Osteoblast (primary cell): ENCODE data around the gene MYO3B. TPM values are rescaled to one million over a fixed set of nuclear protein-coding genes. Genes with fewer than 3 reads are reported as not detected.

ENCODE experiments used
- DNase-seq: peaks from one replicate; pipeline ENCODE4 v3.0.0; 2011; ENCODE audit warnings: low spot score, mixed read lengths; ENCODE audit not compliant: insufficient read length; ENCODE audit errors: missing footprints
- H2AFZ ChIP-seq: 2 replicates; pipeline ENCODE4 v1.6.0; 2011; ENCODE audit warnings: mild to moderate bottlenecking, low read length
- H3K27ac ChIP-seq: 2 replicates; pipeline ENCODE4 v1.5.1; 2011; ENCODE audit warnings: mild to moderate bottlenecking, low read depth, low read length, moderate library complexity
- H3K27me3 ChIP-seq: 2 replicates; pipeline ENCODE4 v1.6.0; 2012; ENCODE audit warnings: mild to moderate bottlenecking, control low read depth, inconsistent platforms, low read length, moderate library complexity; ENCODE audit not compliant: insufficient read depth
- H3K36me3 ChIP-seq: 2 replicates; pipeline ENCODE4 v1.5.1; 2011; ENCODE audit warnings: mild to moderate bottlenecking, low read length, control low read depth, moderate library complexity; ENCODE audit not compliant: insufficient read depth
- H3K4me1 ChIP-seq: 2 replicates; pipeline ENCODE4 v1.5.1; 2011; ENCODE audit warnings: mild to moderate bottlenecking, low read length, control low read depth, moderate library complexity; ENCODE audit not compliant: insufficient read depth
- H3K4me2 ChIP-seq: 2 replicates; pipeline ENCODE4 v1.6.0; 2011; ENCODE audit warnings: mild to moderate bottlenecking, low read length; ENCODE audit not compliant: insufficient read depth
- H3K4me3 ChIP-seq: fragments of 200-600 bp; sonication (generic); 3 replicates; pipeline ENCODE4 v1.5.1; 2012; ENCODE audit warnings: mild to moderate bottlenecking, low read length, inconsistent platforms; ENCODE audit not compliant: insufficient read depth
- H3K79me2 ChIP-seq: 2 replicates; pipeline ENCODE4 v1.6.0; 2012; ENCODE audit warnings: mild to moderate bottlenecking, low read length, control low read depth, inconsistent platforms; ENCODE audit not compliant: insufficient read depth
- H3K9me3 ChIP-seq: 2 replicates; pipeline ENCODE4 v1.5.1; 2011; ENCODE audit warnings: low read depth, low read length, control low read depth
- H4K20me1 ChIP-seq: 2 replicates; pipeline ENCODE4 v1.6.0; 2012; ENCODE audit warnings: mild to moderate bottlenecking, low read length, control low read depth; ENCODE audit not compliant: insufficient read depth
- CTCF ChIP-seq: IDR thresholded peaks from 2 replicates; pipeline ENCODE4 v1.5.1; 2011; ENCODE audit warnings: mild to moderate bottlenecking, low read depth, low read length, moderate library complexity; ENCODE audit errors: extremely low read depth
- total RNA-seq: library from RNA; depleted of rRNA; stranded (reverse); fragments of >200 nt; gene quantifications from 2 replicates; pipeline ENCODE4 v1.2.3, GENCODE V29; 2012

MYO3B gene
- total RNA-seq, 1 donor, result 0.36 TPM

GRCh38 chr2:170330881-170331280 is 152.9 kb downstream of the MYO3B start:
- no peaks in the 10 kb centered on the region for H3K27me3 ChIP-seq
- DNase-seq, result no peak
- H3K36me3 ChIP-seq, result no peaks in the 10 kb centered on the region
- no peak overlapping the region for H3K27ac ChIP-seq
- no peak overlapping the region for H3K4me3 ChIP-seq
- H3K79me2 ChIP-seq, result no peaks in the 10 kb centered on the region
- no peak for TF ChIP-seq CTCF
- no peaks in the 10 kb centered on the region for H3K4me1 ChIP-seq
- H3K9me3 ChIP-seq, result no peaks in the 10 kb centered on the region
- no peaks in the 10 kb centered on the region for H4K20me1 ChIP-seq
- no peak overlapping the region for H2AFZ ChIP-seq
- H3K4me2 ChIP-seq, result no peak overlapping the region

GRCh38 chr2:170332676-170333402 is 154.9 kb downstream of the MYO3B start:
- Histone ChIP-seq H4K20me1 (no peaks in the 10 kb centered on the region), H3K79me2 (no peaks in the 10 kb centered on the region), H3K36me3 (no peaks in the 10 kb centered on the region), H3K9me3 (no peaks in the 10 kb centered on the region), H3K4me1 (no peaks in the 10 kb centered on the region), H3K27me3 (no peaks in the 10 kb centered on the region), H2AFZ (no peak overlapping the region), H3K4me3 (no peak overlapping the region), H3K27ac (no peak overlapping the region), H3K4me2 (no peak overlapping the region)
- DNase-seq, result no peak
- TF ChIP-seq CTCF, result no peak

GRCh38 chr2:170335351-170335750 is 157.4 kb downstream of the MYO3B start:
- no peak overlapping the region for H3K4me2 ChIP-seq
- H3K27ac ChIP-seq, result no peak overlapping the region
- H3K27me3 ChIP-seq, result no peaks in the 10 kb centered on the region
- H2AFZ ChIP-seq, result no peak overlapping the region
- TF ChIP-seq CTCF, result no peak
- H3K9me3 ChIP-seq, result no peaks in the 10 kb centered on the region
- H3K4me1 ChIP-seq, result no peaks in the 10 kb centered on the region
- H3K79me2 ChIP-seq, result no peaks in the 10 kb centered on the region
- H3K4me3 ChIP-seq, result no peak overlapping the region
- no peaks in the 10 kb centered on the region for H4K20me1 ChIP-seq
- DNase-seq, result no peak
- H3K36me3 ChIP-seq, result no peaks in the 10 kb centered on the region

GRCh38 chr2:170336408-170336807 is 158.5 kb downstream of the MYO3B start:
- H3K27me3 ChIP-seq, result no peaks in the 10 kb centered on the region
- H3K79me2 ChIP-seq, result no peaks in the 10 kb centered on the region
- TF ChIP-seq CTCF, result no peak
- no peak overlapping the region for H3K4me3 ChIP-seq
- H3K27ac ChIP-seq, result no peak overlapping the region
- H3K36me3 ChIP-seq, result no peaks in the 10 kb centered on the region
- H3K9me3 ChIP-seq, result no peaks in the 10 kb centered on the region
- H4K20me1 ChIP-seq, result no peaks in the 10 kb centered on the region
- H3K4me1 ChIP-seq, result no peaks in the 10 kb centered on the region
- no peak overlapping the region for H3K4me2 ChIP-seq
- no peak overlapping the region for H2AFZ ChIP-seq
- no peak for DNase-seq
